ENCODE results near the gene SRMS.

- no peak for TF ChIP-seq CTCF (IDR thresholded peaks at IDR 0.05; ENCODE audit: poor library complexity, severe bottlenecking)
- no peak for TF ChIP-seq EZH2 (IDR thresholded peaks at IDR 0.05; ENCODE audit: borderline replicate concordance, insufficient read depth, low read length, poor library complexity, severe bottlenecking)
- TF ChIP-seq POLR2AphosphoS5 (IDR thresholded peaks at IDR 0.05) = peak; percentile 25
- no peak for TF ChIP-seq RAD21 (conservative IDR thresholded peaks at IDR 0.05)
- no peak for TF ChIP-seq MXI1 (conservative IDR thresholded peaks at IDR 0.05; ENCODE audit: poor library complexity, severe bottlenecking)
Observed at GRCh38 chr20:63529180-63529860, 18.2 kb downstream of the SRMS start.

Data from neural cell (in vitro differentiated cells).